ENCODE results near the gene KRT77.

The KRT77 gene

GRCh38 chr12:52702338-52702737, 986 bp downstream of the KRT77 start:
- Histone ChIP-seq H3K27me3 (ENCODE audit: control insufficient read depth, insufficient read depth, low read length) (peaks cover 53% of the 10 kb centered on the region), H3K4me1 (ENCODE audit: control insufficient read depth, insufficient read depth, low read length) (no peaks in the 10 kb centered on the region), H3K4me2 (ENCODE audit: low read length) (no peak overlapping the region), H3K36me3 (ENCODE audit: insufficient read depth, low read length) (no peaks in the 10 kb centered on the region), H3K9ac (ENCODE audit: low read depth, low read length) (no peak overlapping the region), H3K9me3 (replicated peaks; ENCODE audit: low read length) (no peaks in the 10 kb centered on the region), H3K4me3 (ENCODE audit: low read length) (no peak overlapping the region)

GRCh38 chr12:52701281-52701680, 2.0 kb downstream of the KRT77 start:
- Histone ChIP-seq H3K4me2 (ENCODE audit: low read length) (no peak overlapping the region), H3K4me3 (ENCODE audit: low read length) (no peak overlapping the region), H3K9me3 (replicated peaks; ENCODE audit: low read length) (no peaks in the 10 kb centered on the region), H3K4me1 (ENCODE audit: control insufficient read depth, insufficient read depth, low read length) (no peaks in the 10 kb centered on the region), H3K36me3 (ENCODE audit: insufficient read depth, low read length) (no peaks in the 10 kb centered on the region), H3K27me3 (ENCODE audit: control insufficient read depth, insufficient read depth, low read length) (peaks cover 57% of the 10 kb centered on the region), H3K9ac (ENCODE audit: low read depth, low read length) (no peak overlapping the region)

DNA sequence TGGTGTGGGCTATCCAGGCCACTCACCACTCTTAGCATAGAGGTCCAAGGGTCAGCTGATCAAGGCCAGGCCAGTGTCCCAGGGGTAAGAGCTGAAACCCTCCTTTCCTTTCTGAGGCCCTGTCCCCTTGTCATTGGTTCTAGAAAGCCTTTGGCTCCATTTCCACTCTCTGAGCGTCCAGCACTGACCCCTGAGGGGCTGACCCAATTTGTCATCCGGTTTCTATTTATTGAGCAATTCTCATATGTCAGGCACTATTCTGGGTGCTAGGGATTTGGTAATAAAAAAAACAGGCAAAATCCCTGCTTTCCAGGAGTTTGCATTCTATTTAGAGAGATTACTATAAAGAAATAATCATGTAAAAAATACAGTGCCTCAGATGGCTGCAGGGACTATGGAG, 3.4 kb downstream of the KRT77 start:
- H3K4me1 ChIP-seq (ENCODE audit: control insufficient read depth, insufficient read depth, low read length) = no peaks in the 10 kb centered on the region
- H3K36me3 ChIP-seq (ENCODE audit: insufficient read depth, low read length) = no peaks in the 10 kb centered on the region
- no peak overlapping the region for H3K9ac ChIP-seq (ENCODE audit: low read depth, low read length)
- peaks cover 57% of the 10 kb centered on the region for H3K27me3 ChIP-seq (ENCODE audit: control insufficient read depth, insufficient read depth, low read length)
- no peak overlapping the region for H3K4me2 ChIP-seq (ENCODE audit: low read length)
- H3K9me3 ChIP-seq (replicated peaks; ENCODE audit: low read length) = no peaks in the 10 kb centered on the region
- H3K4me3 ChIP-seq (ENCODE audit: low read length) = no peak overlapping the region

DNA sequence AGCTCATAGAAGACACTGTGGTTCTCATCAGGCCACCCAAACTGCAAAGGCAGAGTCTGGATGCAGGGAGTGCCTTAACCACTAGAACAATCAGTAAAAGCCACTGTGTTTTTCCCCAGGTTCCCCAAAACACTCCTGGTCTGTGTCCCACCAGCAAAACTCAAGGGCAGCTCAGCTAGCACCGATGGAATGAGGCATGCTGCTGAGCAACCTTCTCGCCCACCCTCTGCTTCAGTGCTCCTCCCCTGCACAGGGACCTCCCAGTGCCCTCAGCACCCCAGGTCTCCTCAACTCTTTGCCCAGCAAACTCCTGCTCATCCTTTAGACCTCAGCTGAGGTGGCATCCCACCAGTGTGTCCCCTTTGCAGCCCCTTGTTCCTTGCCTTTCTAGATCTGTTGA, 4.0 kb downstream of the KRT77 start:
- H3K36me3 ChIP-seq (ENCODE audit: insufficient read depth, low read length) = no peaks in the 10 kb centered on the region
- no peaks in the 10 kb centered on the region for H3K9me3 ChIP-seq (replicated peaks; ENCODE audit: low read length)
- no peaks in the 10 kb centered on the region for H3K4me1 ChIP-seq (ENCODE audit: control insufficient read depth, insufficient read depth, low read length)
- H3K4me2 ChIP-seq (ENCODE audit: low read length) = no peak overlapping the region
- no peak overlapping the region for H3K4me3 ChIP-seq (ENCODE audit: low read length)
- H3K9ac ChIP-seq (ENCODE audit: low read depth, low read length) = no peak overlapping the region
- H3K27me3 ChIP-seq (ENCODE audit: control insufficient read depth, insufficient read depth, low read length) = peaks cover 57% of the 10 kb centered on the region

DNA sequence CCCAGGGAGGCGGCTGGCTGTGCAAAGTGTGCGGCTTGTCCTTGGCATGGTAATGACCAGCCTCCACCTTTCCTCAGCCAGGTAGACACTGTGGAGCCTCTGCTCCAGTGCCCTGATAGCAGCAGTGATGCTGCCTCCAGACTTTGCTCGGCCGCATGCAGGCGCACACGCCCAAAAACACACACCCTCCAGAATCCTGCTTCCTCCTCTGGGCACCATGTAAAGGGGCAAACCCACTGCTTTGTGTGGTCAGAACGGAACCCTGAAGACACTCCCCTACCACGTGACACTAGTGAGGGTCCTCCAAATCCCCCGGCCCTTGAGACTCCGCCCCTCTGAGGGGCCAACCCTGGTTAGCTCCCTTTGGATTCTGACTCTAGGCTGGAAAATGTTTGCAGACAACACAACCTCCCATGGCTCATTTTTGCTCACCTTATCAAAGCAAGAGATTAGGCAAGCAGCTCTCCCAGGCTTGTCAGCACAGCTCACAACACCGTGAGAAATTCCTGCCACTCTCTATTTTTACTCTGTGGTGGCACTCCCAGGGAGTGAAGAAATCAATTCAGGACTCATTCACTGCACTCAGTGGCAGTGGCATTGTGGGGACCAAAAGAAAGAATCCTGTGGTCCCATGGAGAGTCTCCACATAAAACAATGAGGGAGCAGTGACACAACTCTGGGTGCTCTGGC, 4.5 kb downstream of the KRT77 start:
- no peak overlapping the region for H3K4me3 ChIP-seq (ENCODE audit: low read length)
- H3K4me2 ChIP-seq (ENCODE audit: low read length) = no peak overlapping the region
- H3K9ac ChIP-seq (ENCODE audit: low read depth, low read length) = no peak overlapping the region
- H3K4me1 ChIP-seq (ENCODE audit: control insufficient read depth, insufficient read depth, low read length) = no peaks in the 10 kb centered on the region
- peaks cover 53% of the 10 kb centered on the region for H3K27me3 ChIP-seq (ENCODE audit: control insufficient read depth, insufficient read depth, low read length)
- no peaks in the 10 kb centered on the region for H3K36me3 ChIP-seq (ENCODE audit: insufficient read depth, low read length)
- H3K9me3 ChIP-seq (replicated peaks; ENCODE audit: low read length) = no peaks in the 10 kb centered on the region

DNA sequence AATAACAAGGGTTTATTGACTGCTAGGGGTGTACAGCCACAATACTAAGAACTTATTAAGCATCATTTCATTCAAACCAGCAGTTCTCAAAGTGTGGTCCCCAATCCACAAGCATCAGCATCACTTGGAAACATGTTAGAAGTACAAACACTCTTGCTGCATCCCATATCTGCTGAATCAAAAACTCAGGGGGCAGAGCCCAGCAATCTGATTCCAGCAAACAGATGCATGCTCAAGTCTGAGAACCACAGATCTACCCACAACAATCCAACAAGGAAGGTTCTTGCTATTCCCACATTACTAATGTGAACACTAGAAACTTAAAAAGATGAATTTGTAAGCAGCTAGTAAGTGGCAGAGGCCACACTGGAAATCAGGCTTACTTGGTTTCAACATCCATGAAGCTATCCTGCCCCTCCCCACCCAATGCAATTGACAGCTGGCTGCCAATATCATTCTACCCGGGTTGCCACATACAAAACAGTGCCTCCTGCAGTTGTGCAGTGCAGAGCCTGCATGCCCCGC, 6.2 kb downstream of the KRT77 start:
- peaks cover 56% of the 10 kb centered on the region for H3K27me3 ChIP-seq (ENCODE audit: control insufficient read depth, insufficient read depth, low read length)
- H3K36me3 ChIP-seq (ENCODE audit: insufficient read depth, low read length) = no peaks in the 10 kb centered on the region
- H3K9me3 ChIP-seq (replicated peaks; ENCODE audit: low read length) = no peaks in the 10 kb centered on the region

DNA sequence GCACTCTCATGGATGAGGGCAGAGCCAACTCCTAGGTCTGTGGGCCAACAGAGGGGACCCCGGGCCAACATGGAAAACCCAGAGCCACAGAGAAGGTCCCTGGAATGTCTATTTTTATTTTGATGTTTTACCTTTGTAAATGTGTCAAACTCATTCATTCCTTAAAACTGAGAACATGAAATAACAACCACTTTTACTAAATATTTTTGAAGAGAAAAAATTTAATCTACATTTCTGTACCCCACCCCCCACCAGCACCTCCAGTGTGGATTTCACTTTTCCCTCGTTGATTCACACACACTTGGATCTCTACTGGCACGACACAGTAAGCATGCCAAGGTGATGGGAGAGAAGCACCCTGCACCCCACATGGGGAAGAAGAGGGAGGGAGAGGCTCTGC, 6.7 kb downstream of the KRT77 start:
- no peak overlapping the region for H3K4me3 ChIP-seq (ENCODE audit: low read length)
- H3K4me1 ChIP-seq (ENCODE audit: control insufficient read depth, insufficient read depth, low read length) = no peaks in the 10 kb centered on the region
- no peak overlapping the region for H3K4me2 ChIP-seq (ENCODE audit: low read length)
- no peaks in the 10 kb centered on the region for H3K36me3 ChIP-seq (ENCODE audit: insufficient read depth, low read length)
- H3K27me3 ChIP-seq (ENCODE audit: control insufficient read depth, insufficient read depth, low read length) = peaks cover 61% of the 10 kb centered on the region
- H3K9ac ChIP-seq (ENCODE audit: low read depth, low read length) = no peak overlapping the region
- no peaks in the 10 kb centered on the region for H3K9me3 ChIP-seq (replicated peaks; ENCODE audit: low read length)

More for the DNA sequence above, 6.2 kb downstream of the KRT77 start:
- Histone ChIP-seq H3K9ac (ENCODE audit: low read depth, low read length) (no peak overlapping the region), H3K4me3 (ENCODE audit: low read length) (no peak overlapping the region), H3K4me2 (ENCODE audit: low read length) (no peak overlapping the region), H3K4me1 (ENCODE audit: control insufficient read depth, insufficient read depth, low read length) (no peaks in the 10 kb centered on the region)

DNA sequence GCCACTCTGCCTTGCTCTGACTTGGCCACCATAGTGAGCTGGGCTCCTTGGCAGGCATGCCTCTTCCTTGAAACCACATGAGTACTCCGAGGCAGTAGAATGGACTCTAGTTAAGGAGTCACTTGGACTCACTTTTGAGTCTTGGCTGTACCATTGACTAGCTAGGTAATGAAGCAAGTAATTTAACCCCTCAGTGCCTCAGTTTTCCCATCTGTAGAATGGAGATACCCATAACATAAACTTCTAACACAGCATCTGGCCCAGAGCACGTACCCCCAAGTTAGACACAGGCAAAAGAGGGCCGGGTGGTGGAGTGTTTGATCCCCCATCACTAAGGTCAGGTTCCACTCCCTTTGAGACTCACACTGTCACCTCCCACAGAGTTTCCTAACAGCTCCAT, 8.3 kb downstream of the KRT77 start:
- no peaks in the 10 kb centered on the region for H3K4me1 ChIP-seq (ENCODE audit: control insufficient read depth, insufficient read depth, low read length)
- H3K4me3 ChIP-seq (ENCODE audit: low read length) = no peak overlapping the region
- no peaks in the 10 kb centered on the region for H3K9me3 ChIP-seq (replicated peaks; ENCODE audit: low read length)
- no peaks in the 10 kb centered on the region for H3K36me3 ChIP-seq (ENCODE audit: insufficient read depth, low read length)
- no peak overlapping the region for H3K9ac ChIP-seq (ENCODE audit: low read depth, low read length)
- peaks cover 62% of the 10 kb centered on the region for H3K27me3 ChIP-seq (ENCODE audit: control insufficient read depth, insufficient read depth, low read length)
- no peak overlapping the region for H3K4me2 ChIP-seq (ENCODE audit: low read length)

GRCh38 chr12:52694151-52694550, 9.2 kb downstream of the KRT77 start:
- Histone ChIP-seq H3K9me3 (replicated peaks; ENCODE audit: low read length) (no peaks in the 10 kb centered on the region), H3K4me2 (ENCODE audit: low read length) (no peak overlapping the region), H3K4me3 (ENCODE audit: low read length) (no peak overlapping the region), H3K36me3 (ENCODE audit: insufficient read depth, low read length) (no peaks in the 10 kb centered on the region), H3K27me3 (ENCODE audit: control insufficient read depth, insufficient read depth, low read length) (peaks cover 68% of the 10 kb centered on the region), H3K9ac (ENCODE audit: low read depth, low read length) (no peak overlapping the region), H3K4me1 (ENCODE audit: control insufficient read depth, insufficient read depth, low read length) (no peaks in the 10 kb centered on the region)

DNA sequence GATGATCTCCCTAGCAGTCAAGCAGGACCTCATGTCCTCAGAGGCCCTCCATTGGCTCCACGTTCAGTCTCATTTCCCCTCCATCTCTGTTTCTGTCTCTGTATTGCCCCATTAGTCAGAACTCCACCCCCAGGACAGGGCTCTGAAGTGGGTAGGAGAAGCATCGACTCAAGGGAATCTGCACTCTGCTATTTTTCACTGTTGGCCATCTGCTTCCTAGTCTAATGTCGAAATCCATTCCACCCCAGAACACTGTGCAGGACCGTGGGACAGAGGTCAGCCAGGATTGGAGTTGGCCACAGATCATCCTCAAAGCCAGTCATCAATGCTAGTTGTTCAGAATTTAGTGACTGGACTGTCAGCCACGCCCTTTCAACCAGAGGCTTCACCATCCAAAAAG, 10.1 kb downstream of the KRT77 start:
- Histone ChIP-seq H3K36me3 (ENCODE audit: insufficient read depth, low read length) (no peaks in the 10 kb centered on the region), H3K4me1 (ENCODE audit: control insufficient read depth, insufficient read depth, low read length) (no peaks in the 10 kb centered on the region), H3K4me2 (ENCODE audit: low read length) (no peak overlapping the region), H3K9me3 (replicated peaks; ENCODE audit: low read length) (no peaks in the 10 kb centered on the region), H3K27me3 (ENCODE audit: control insufficient read depth, insufficient read depth, low read length) (peaks cover 70% of the 10 kb centered on the region), H3K9ac (ENCODE audit: low read depth, low read length) (no peak overlapping the region), H3K4me3 (ENCODE audit: low read length) (no peak overlapping the region)

GRCh38 chr12:52692254-52692653, 11.1 kb downstream of the KRT77 start:
- Histone ChIP-seq H3K9me3 (replicated peaks; ENCODE audit: low read length) (no peaks in the 10 kb centered on the region), H3K4me1 (ENCODE audit: control insufficient read depth, insufficient read depth, low read length) (no peaks in the 10 kb centered on the region), H3K9ac (ENCODE audit: low read depth, low read length) (no peak overlapping the region), H3K4me3 (ENCODE audit: low read length) (no peak overlapping the region), H3K27me3 (ENCODE audit: control insufficient read depth, insufficient read depth, low read length) (peaks cover 76% of the 10 kb centered on the region), H3K4me2 (ENCODE audit: low read length) (no peak overlapping the region), H3K36me3 (ENCODE audit: insufficient read depth, low read length) (no peaks in the 10 kb centered on the region)

GRCh38 chr12:52691841-52692150, 11.5 kb downstream of the KRT77 start:
- H3K4me3 ChIP-seq (ENCODE audit: low read length) = no peak overlapping the region

More at GRCh38 chr12:52691841-52692150, 11.5 kb downstream of the KRT77 start:
- Histone ChIP-seq H3K36me3 (ENCODE audit: insufficient read depth, low read length) (no peaks in the 10 kb centered on the region), H3K9me3 (replicated peaks; ENCODE audit: low read length) (no peaks in the 10 kb centered on the region), H3K4me1 (ENCODE audit: control insufficient read depth, insufficient read depth, low read length) (no peaks in the 10 kb centered on the region), H3K27me3 (ENCODE audit: control insufficient read depth, insufficient read depth, low read length) (peaks cover 76% of the 10 kb centered on the region), H3K9ac (ENCODE audit: low read depth, low read length) (no peak overlapping the region), H3K4me2 (ENCODE audit: low read length) (no peak overlapping the region)

Data from skeletal muscle satellite cell (primary cell).